GM12878 (cell line): ENCODE data around the gene TRAPPC2B.

ENCODE experiments used
- CTCF ChIP-seq, 3 experiments: IDR thresholded peaks in 2 of 3; conservative IDR thresholded peaks in 1 of 3; 2 replicates each; pipeline ENCODE4 v1.5.1; 2011; ENCODE audit warnings: low read depth in 3 of 3, low read length in 3 of 3, mild to moderate bottlenecking in 3 of 3, control low read depth in 2 of 3, moderate library complexity in 2 of 3, inconsistent platforms in 1 of 3, mixed read lengths in 1 of 3; ENCODE audit not compliant: control insufficient read depth in 2 of 3, insufficient read depth in 1 of 3; ENCODE audit errors: extremely low read depth in 1 of 3
- IKZF2 ChIP-seq, 2 experiments: fragments of 450-650 bp; IDR thresholded peaks; 2 replicates each; pipeline ENCODE4 v1.6.1; 2017; ENCODE audit warnings: mild to moderate bottlenecking in 2 of 2, moderate library complexity in 2 of 2
- MEF2A ChIP-seq: IDR thresholded peaks from 2 replicates; pipeline ENCODE4 v1.6.1; 2011; ENCODE audit warnings: low read depth, mild to moderate bottlenecking, low read length, moderate library complexity; ENCODE audit not compliant: insufficient read depth
- MTA3 ChIP-seq: IDR thresholded peaks from 2 replicates; pipeline ENCODE4 v1.6.1; 2012; ENCODE audit warnings: low read length, inconsistent platforms, borderline replicate concordance
- POLR2AphosphoS2 ChIP-seq: IDR thresholded peaks from 2 replicates; pipeline ENCODE4 v1.6.1; 2011; ENCODE audit warnings: low read depth, mild to moderate bottlenecking, low read length, improper control_type of control experiment, moderate library complexity
- RAD21 ChIP-seq: IDR thresholded peaks from 2 replicates; pipeline ENCODE4 v1.6.1; 2011; ENCODE audit warnings: mild to moderate bottlenecking, low read depth, low read length, moderate library complexity; ENCODE audit not compliant: insufficient read depth
- SIN3A ChIP-seq: IDR thresholded peaks from 2 replicates; pipeline ENCODE4 v1.6.1; 2012; ENCODE audit warnings: low read depth, low read length, improper control_type of control experiment
- ZSCAN29 ChIP-seq: fragments of 450-650 bp; IDR thresholded peaks from 2 replicates; pipeline ENCODE4 v1.6.1; 2017; ENCODE audit warnings: mild to moderate bottlenecking, moderate library complexity

DNA sequence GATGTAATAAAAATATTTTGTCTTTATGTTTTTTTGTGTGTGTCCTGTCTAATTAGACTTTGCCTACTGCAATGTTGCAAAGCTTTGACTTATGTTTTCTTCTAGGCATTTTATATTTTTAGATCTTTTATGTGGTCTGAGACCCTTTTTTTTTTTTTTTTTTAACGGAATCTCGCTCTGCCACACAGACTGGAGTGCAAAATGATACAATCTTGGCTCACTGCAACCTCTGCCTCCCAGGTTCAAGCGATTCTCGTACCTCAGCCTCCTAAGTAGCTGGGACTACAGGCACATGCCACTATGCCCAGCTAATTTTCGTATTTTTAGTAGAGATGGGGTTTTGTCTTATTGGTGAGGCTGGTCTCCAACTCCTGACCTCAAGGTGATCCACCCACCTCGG, 20.8 kb upstream of the TRAPPC2B start:
- no peak for TF ChIP-seq MEF2A
- no peak for TF ChIP-seq POLR2AphosphoS2
- no peak for TF ChIP-seq IKZF2 (IDR thresholded peaks at IDR 0.05)
- TF ChIP-seq SIN3A = no peak
- TF ChIP-seq ZSCAN29 = no peak
- no peak for TF ChIP-seq CTCF (IDR thresholded peaks at IDR 0.05 in 2 of 3, conservative IDR thresholded peaks at IDR 0.05 in 1 of 3; ENCODE audit: control insufficient read depth in 2 of 3, extremely low read depth in 1 of 3, insufficient read depth in 1 of 3, low read depth in 3 of 3, low read length in 3 of 3)
- no peak for TF ChIP-seq MTA3
- TF ChIP-seq RAD21 = no peak
